Activated T-cell treated with anti-CD3 and anti-CD28 coated beads, Interleukin-2, amount 50 U/mL, for 72 hours (primary cell): ENCODE results near the gene CAMK1. TPM values are rescaled to one million over a fixed set of nuclear protein-coding genes. Genes with fewer than 3 reads are reported as not detected.
A peak's percentile ranks its signal among the peaks of the same experiment; 100 is the strongest.

Experiments used
- ATAC-seq, 2 donors: fragments of 150-1000 bp; cut with Tn5 transposase; replicated peaks in 1 of 2; 2 replicates each; pipeline ENCODE4 v1.10.0; 2021; ENCODE audit warnings: moderate library complexity in 2 of 2, mild to moderate bottlenecking in 1 of 2
- DNase-seq, 2 donors: peaks; one replicate each; pipeline ENCODE4 v3.0.0; 2021 to 2022; ENCODE audit warnings: mixed read lengths in 1 of 2
- H3K27ac Mint-ChIP-seq: one replicate; pipeline ENCODE4 v1.8.0; 2022; ENCODE audit warnings: mild to moderate bottlenecking, moderate library complexity, mixed read lengths
- H3K27me3 Mint-ChIP-seq: one replicate; pipeline ENCODE4 v1.8.0; 2022; ENCODE audit warnings: low read depth, mixed read lengths
- H3K36me3 Mint-ChIP-seq, 2 donors: one replicate each; pipeline ENCODE4 v1.8.0; 2022; ENCODE audit warnings: mixed read lengths in 2 of 2, mild to moderate bottlenecking in 1 of 2; ENCODE audit not compliant: insufficient read depth in 2 of 2
- H3K4me1 Mint-ChIP-seq: one replicate; pipeline ENCODE4 v1.8.0; 2022; ENCODE audit warnings: low read depth, mixed read lengths
- H3K4me3 Mint-ChIP-seq, 2 donors: one replicate each; pipeline ENCODE4 v1.8.0; 2022; ENCODE audit warnings: mild to moderate bottlenecking in 2 of 2, mixed read lengths in 2 of 2, moderate library complexity in 2 of 2
- H3K9me3 Mint-ChIP-seq, 2 donors: one replicate each; pipeline ENCODE4 v1.8.0; 2022; ENCODE audit warnings: mixed read lengths in 2 of 2
- total RNA-seq, 2 donors: library from RNA; stranded (reverse); gene quantifications; one replicate each; pipeline ENCODE4 v1.2.3, GENCODE V29; 2022

The CAMK1 gene
- total RNA-seq, 2 donors from 2014 or later, result 38.6 to 47.4 TPM

GRCh38 chr3:9721015-9721699 lies 48.6 kb downstream of the CAMK1 start:
- no peak for ATAC-seq
- Mint-ChIP-seq H3K36me3 (no peaks in the 10 kb centered on the region), H3K4me3 (no peak overlapping the region), H3K4me1 (no peaks in the 10 kb centered on the region), H3K9me3 (no peaks in the 10 kb centered on the region), H3K27me3 (no peaks in the 10 kb centered on the region), H3K27ac (no peak overlapping the region)
- no peak for DNase-seq

- no peaks in the 10 kb centered on the region for H3K27me3 Mint-ChIP-seq
- peaks cover 5% of the 10 kb centered on the region for H3K4me1 Mint-ChIP-seq
- no peak overlapping the region for H3K27ac Mint-ChIP-seq
- DNase-seq, result no peak
- ATAC-seq, result no peak
- H3K9me3 Mint-ChIP-seq, result no peaks in the 10 kb centered on the region
- no peak overlapping the region for H3K4me3 Mint-ChIP-seq
- H3K36me3 Mint-ChIP-seq, result no peaks in the 10 kb centered on the region
Measured at GRCh38 chr3:9718118-9718517, 51.6 kb downstream of the CAMK1 start.

GRCh38 chr3:9717563-9717962 lies 52.2 kb downstream of the CAMK1 start:
- Mint-ChIP-seq H3K9me3 (no peaks in the 10 kb centered on the region), H3K27me3 (no peaks in the 10 kb centered on the region), H3K36me3 (no peaks in the 10 kb centered on the region), H3K27ac (no peak overlapping the region), H3K4me1 (peaks cover 5% of the 10 kb centered on the region), H3K4me3 (no peak overlapping the region)
- no peak for DNase-seq
- ATAC-seq, result no peak

- no peaks in the 10 kb centered on the region for H3K9me3 Mint-ChIP-seq
- no peaks in the 10 kb centered on the region for H3K27me3 Mint-ChIP-seq
- H3K4me1 Mint-ChIP-seq, result peaks cover 5% of the 10 kb centered on the region
- H3K4me3 Mint-ChIP-seq, result no peak overlapping the region
- no peak for ATAC-seq
- H3K36me3 Mint-ChIP-seq, result no peaks in the 10 kb centered on the region
- no peak overlapping the region for H3K27ac Mint-ChIP-seq
- DNase-seq, result no peak
Measured at GRCh38 chr3:9716801-9717555, 52.8 kb downstream of the CAMK1 start.

- DNase-seq, result peak; percentile 46 to 61
- Mint-ChIP-seq H3K4me3 (no peak overlapping the region), H3K27ac (no peak overlapping the region), H3K4me1 (peaks cover 5% of the 10 kb centered on the region), H3K36me3 (no peaks in the 10 kb centered on the region), H3K9me3 (no peaks in the 10 kb centered on the region), H3K27me3 (no peaks in the 10 kb centered on the region)
- ATAC-seq, result peak; percentile 96 to 98
Measured at GRCh38 chr3:9715764-9716437, 53.8 kb downstream of the CAMK1 start.

- Mint-ChIP-seq H3K36me3 (no peaks in the 10 kb centered on the region), H3K9me3 (no peaks in the 10 kb centered on the region), H3K4me3 (no peak overlapping the region), H3K4me1 (peaks cover 8% of the 10 kb centered on the region), H3K27ac (no peak overlapping the region), H3K27me3 (no peaks in the 10 kb centered on the region)
- no peak for DNase-seq
- no peak for ATAC-seq
Measured at GRCh38 chr3:9715136-9715535, 54.6 kb downstream of the CAMK1 start.

- no peak overlapping the region for H3K4me3 Mint-ChIP-seq
- H3K36me3 Mint-ChIP-seq, result no peaks in the 10 kb centered on the region
- H3K27me3 Mint-ChIP-seq, result no peaks in the 10 kb centered on the region
- H3K4me1 Mint-ChIP-seq, result peaks cover 10% of the 10 kb centered on the region
- no peak for DNase-seq
- no peak for ATAC-seq
- no peak overlapping the region for H3K27ac Mint-ChIP-seq
- no peaks in the 10 kb centered on the region for H3K9me3 Mint-ChIP-seq
Measured at GRCh38 chr3:9713142-9713541, 56.6 kb downstream of the CAMK1 start.

- Mint-ChIP-seq H3K4me3 (no peak overlapping the region), H3K9me3 (no peaks in the 10 kb centered on the region), H3K27me3 (peaks cover 2% of the 10 kb centered on the region), H3K27ac (no peak overlapping the region), H3K36me3 (no peaks in the 10 kb centered on the region), H3K4me1 (peaks cover 10% of the 10 kb centered on the region)
- no peak for DNase-seq
- ATAC-seq, result no peak
Measured at GRCh38 chr3:9712415-9712814, 57.3 kb downstream of the CAMK1 start.

- Mint-ChIP-seq H3K27ac (no peak overlapping the region), H3K4me3 (no peak overlapping the region), H3K9me3 (no peaks in the 10 kb centered on the region), H3K4me1 (peaks cover 6% of the 10 kb centered on the region), H3K36me3 (no peaks in the 10 kb centered on the region), H3K27me3 (peaks cover 22% of the 10 kb centered on the region)
- DNase-seq (no peak), ATAC-seq (peak; percentile 41 to 56)
Measured at GRCh38 chr3:9710174-9710739, 59.5 kb downstream of the CAMK1 start.

Other genes with a start within 250 kb of the CAMK1 start
- not detected for gene LHFPL4, start 216.1 kb downstream of the CAMK1 start, total RNA-seq
- gene MTMR14, start 120.4 kb downstream of the CAMK1 start, total RNA-seq, result 10 to 100 TPM; 49.4 to 58.7 TPM
- under 1 TPM; 0.46 to 0.77 TPM for gene CPNE9, start 66.1 kb downstream of the CAMK1 start, total RNA-seq
- 10 to 100 TPM; 34.6 to 42.7 TPM for gene BRPF1, start 38.2 kb downstream of the CAMK1 start, total RNA-seq
- gene OGG1, start 20.0 kb downstream of the CAMK1 start, total RNA-seq, result 10 to 100 TPM; 31.0 to 33.4 TPM
- 100 to 1,000 TPM; 105 to 112 TPM for gene TADA3, start 22.5 kb upstream of the CAMK1 start, total RNA-seq
- 100 to 1,000 TPM; 168 to 176 TPM for gene ARPC4, start 23.1 kb upstream of the CAMK1 start, total RNA-seq
- gene TTLL3, start 40.3 kb upstream of the CAMK1 start, total RNA-seq, result 10 to 100 TPM; 63.6 to 75.5 TPM
- gene RPUSD3, start 74.1 kb upstream of the CAMK1 start, total RNA-seq, result 10 to 100 TPM; 40.1 to 53.7 TPM
- under 1 TPM in 1 of 2 donors, not detected in 1; 0.65 TPM for gene CIDEC, start 110.3 kb upstream of the CAMK1 start, total RNA-seq
- 10 to 100 TPM; 34.6 to 39.4 TPM for gene JAGN1, start 120.7 kb upstream of the CAMK1 start, total RNA-seq
- gene IL17RE, start 132.9 kb upstream of the CAMK1 start, total RNA-seq, result 1 to 10 TPM in 1 of 2 donors, under 1 TPM in 1; 0.94 to 5.5 TPM
- under 1 TPM; 0.41 to 0.93 TPM for gene IL17RC, start 147.2 kb upstream of the CAMK1 start, total RNA-seq
- gene CRELD1, start 163.9 kb upstream of the CAMK1 start, total RNA-seq, result 10 to 100 TPM; 18.8 to 25.3 TPM
- 10 to 100 TPM in 1 of 2 donors, 1 to 10 TPM in 1; 7.9 to 14.5 TPM for gene PRRT3, start 182.5 kb upstream of the CAMK1 start, total RNA-seq
- gene EMC3, start 216.9 kb upstream of the CAMK1 start, total RNA-seq, result 10 to 100 TPM; 45.3 to 48.7 TPM